OCI-LY7 (cell line): ENCODE results near the gene MTHFD1.

Source experiments
- CTCF ChIP-seq: fragments of 200-600 bp; sonication (generic); conservative IDR thresholded peaks from 2 replicates; pipeline ENCODE4 v1.5.1; 2014; ENCODE audit warnings: mild to moderate bottlenecking, antibody characterized with exemption, low read length, moderate library complexity, mixed read lengths
- EZH2phosphoT487 ChIP-seq: fragments of 200-600 bp; sonication (generic); IDR thresholded peaks from 2 replicates; pipeline ENCODE4 v1.6.1; 2018; ENCODE audit warnings: low read depth, borderline replicate concordance, mild to moderate bottlenecking, mixed run types, antibody characterized with exemption, low read length, moderate library complexity, mixed read lengths

- no peak for TF ChIP-seq CTCF
- TF ChIP-seq EZH2phosphoT487: no peak
Measured at GRCh38 chr14:64454671-64455070, 66.5 kb downstream of the MTHFD1 start.
